HG02763 (cell line): Measurements from ENCODE around the gene KCNK5.

ENCODE experiments used
- ATAC-seq: cut with Tn5 transposase; IDR thresholded peaks from one replicate; pipeline ENCODE4 v1.9.1; 2021; ENCODE audit warnings: mild to moderate bottlenecking, moderate library complexity; ENCODE audit not compliant: unreplicated experiment

KCNK5 gene

GRCh38 chr6:39218868-39219567, 10.3 kb downstream of the KCNK5 start:
- no peak for ATAC-seq

GRCh38 chr6:39217177-39217864, 12.0 kb downstream of the KCNK5 start:
- no peak for ATAC-seq

- ATAC-seq, result no peak
These were observed 13.6 kb downstream of the KCNK5 start for GRCh38 chr6:39215640-39216158.

- no peak for ATAC-seq
These were observed 14.2 kb downstream of the KCNK5 start for GRCh38 chr6:39214846-39215639.

GRCh38 chr6:39214120-39214813, 15.0 kb downstream of the KCNK5 start:
- no peak for ATAC-seq

GRCh38 chr6:39213195-39213920, 15.9 kb downstream of the KCNK5 start:
- ATAC-seq, result no peak

- ATAC-seq, result no peak
These were observed 18.1 kb downstream of the KCNK5 start for GRCh38 chr6:39211183-39211582.

GRCh38 chr6:39210450-39210849, 18.8 kb downstream of the KCNK5 start:
- no peak for ATAC-seq

- no peak for ATAC-seq
These were observed 19.4 kb downstream of the KCNK5 start for GRCh38 chr6:39209911-39210310.

- no peak for ATAC-seq
These were observed 19.9 kb downstream of the KCNK5 start for GRCh38 chr6:39209360-39209811.

GRCh38 chr6:39208223-39208739, 21.0 kb downstream of the KCNK5 start:
- ATAC-seq, result no peak

- no peak for ATAC-seq
These were observed 21.7 kb downstream of the KCNK5 start for GRCh38 chr6:39207416-39208222.

GRCh38 chr6:39206250-39206721, 23.0 kb downstream of the KCNK5 start:
- no peak for ATAC-seq

- no peak for ATAC-seq
These were observed 24.5 kb downstream of the KCNK5 start for GRCh38 chr6:39204646-39205244.

- ATAC-seq, result no peak
These were observed 25.1 kb downstream of the KCNK5 start for GRCh38 chr6:39204160-39204495.

- ATAC-seq, result no peak
These were observed 25.7 kb downstream of the KCNK5 start for GRCh38 chr6:39203436-39204159.

- no peak for ATAC-seq
These were observed 27.1 kb downstream of the KCNK5 start for GRCh38 chr6:39202166-39202565.

- no peak for ATAC-seq
These were observed 28.7 kb downstream of the KCNK5 start for GRCh38 chr6:39200498-39201020.
